ENCODE results near the gene CRYAB.
"Not testable (repeated sequence)": the region's sequence is repeated elsewhere in the genome, so short reads cannot be mapped to it uniquely, and the experiment has no call there.

CRYAB gene

DNA sequence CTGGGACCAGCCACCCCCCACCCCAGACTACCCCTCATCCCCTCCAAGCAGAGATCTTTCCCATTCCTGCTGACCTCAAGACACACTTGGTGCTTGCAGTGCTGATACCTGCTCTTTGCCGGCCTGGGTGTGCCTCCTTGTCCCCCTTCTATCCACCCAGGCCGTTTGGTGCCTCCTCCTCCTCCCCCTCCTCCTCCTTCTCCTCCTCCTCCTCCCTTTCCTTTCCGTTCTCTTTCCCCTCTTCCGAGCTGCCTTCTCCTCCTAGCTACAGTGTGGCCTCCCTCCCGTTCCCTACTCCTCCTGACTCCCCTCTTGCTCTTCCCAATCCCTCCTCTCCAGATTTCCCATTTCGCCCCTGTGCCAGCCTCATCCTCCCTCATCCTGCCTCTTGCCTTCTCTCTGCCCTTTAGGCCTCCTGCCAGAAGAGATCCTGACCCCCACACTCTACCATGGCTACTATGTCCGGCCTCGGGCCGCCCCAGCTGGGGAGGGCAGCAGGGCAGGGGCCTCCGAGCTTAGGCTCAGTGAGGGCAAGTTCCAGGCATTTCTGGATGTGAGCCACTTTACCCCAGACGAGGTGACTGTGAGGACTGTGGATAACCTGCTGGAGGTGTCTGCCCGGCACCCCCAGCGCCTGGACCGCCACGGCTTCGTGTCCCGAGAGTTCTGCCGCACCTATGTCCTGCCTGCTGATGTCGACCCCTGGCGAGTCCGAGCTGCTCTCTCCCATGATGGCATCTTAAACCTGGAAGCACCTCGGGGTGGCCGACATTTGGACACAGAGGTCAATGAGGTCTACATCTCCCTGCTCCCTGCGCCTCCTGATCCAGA, 1.7 kb upstream of the CRYAB start:
- H3K27me3 ChIP-seq (ENCODE audit: control insufficient read depth, insufficient read depth, low read length), result peaks cover 3% of the 10 kb centered on the region
- H3K36me3 ChIP-seq (ENCODE audit: control insufficient read depth, insufficient read depth, low read length), result no peaks in the 10 kb centered on the region
- no peak overlapping the region for H3K9ac ChIP-seq (ENCODE audit: low read length)
- peak overlapping the region; percentile 98 for H3K27ac ChIP-seq (ENCODE audit: low read depth, low read length)
- peaks cover 12% of the 10 kb centered on the region for H3K4me1 ChIP-seq (ENCODE audit: control insufficient read depth, insufficient read depth, low read length)
- peak overlapping the region; percentile 78 for H3K4me3 ChIP-seq (ENCODE audit: low read length)

- peak within 1 kb of the TSS; percentile 57 for H3K9ac ChIP-seq (ENCODE audit: low read length)
- peaks cover 12% of the 10 kb centered on the region for H3K4me1 ChIP-seq (ENCODE audit: control insufficient read depth, insufficient read depth, low read length)
- peaks cover 3% of the 10 kb centered on the region for H3K27me3 ChIP-seq (ENCODE audit: control insufficient read depth, insufficient read depth, low read length)
- H3K4me3 ChIP-seq (ENCODE audit: low read length), result peak within 1 kb of the TSS; percentile 78
- no peaks in the 10 kb centered on the region for H3K36me3 ChIP-seq (ENCODE audit: control insufficient read depth, insufficient read depth, low read length)
- peak within 1 kb of the TSS; percentile 98 for H3K27ac ChIP-seq (ENCODE audit: low read depth, low read length)
Measured at GRCh38 chr11:111912535-111912934, 965 bp upstream of the CRYAB start, which contains the start of gene HSPB2. HSPB2 (plus strand) TSS chr11:111912734; CDS start chr11:111912830, 96 bp downstream.

GRCh38 chr11:111910676-111911562, 651 bp downstream of the CRYAB start:
- H3K9ac ChIP-seq (ENCODE audit: low read length), result peak overlapping the region; percentile 6
- H3K36me3 ChIP-seq (ENCODE audit: control insufficient read depth, insufficient read depth, low read length), result no peaks in the 10 kb centered on the region
- H3K27me3 ChIP-seq (ENCODE audit: control insufficient read depth, insufficient read depth, low read length), result peaks cover 3% of the 10 kb centered on the region
- peak overlapping the region; percentile 98 for H3K27ac ChIP-seq (ENCODE audit: low read depth, low read length)
- H3K4me1 ChIP-seq (ENCODE audit: control insufficient read depth, insufficient read depth, low read length), result peaks cover 12% of the 10 kb centered on the region
- H3K4me3 ChIP-seq (ENCODE audit: low read length), result peak overlapping the region; percentile 78

DNA sequence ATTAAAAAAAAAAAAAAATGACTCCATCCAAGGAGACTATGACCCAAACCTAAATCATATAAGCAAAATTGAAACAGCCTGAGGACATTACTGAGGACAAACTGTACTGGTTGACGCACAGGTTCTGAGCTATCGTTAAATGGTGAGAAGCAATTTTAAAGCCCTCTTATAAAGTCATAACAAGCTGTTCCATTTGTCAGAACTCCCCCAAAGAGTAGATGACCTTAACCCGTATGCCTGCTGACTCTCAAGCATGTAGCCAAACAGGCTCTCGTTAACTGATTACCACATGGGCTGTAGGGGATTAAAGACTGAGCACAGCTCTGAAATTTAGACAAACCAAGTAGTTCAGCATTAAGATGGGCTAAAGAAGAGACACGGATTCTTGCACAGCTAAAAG, 2.2 kb downstream of the CRYAB start:
- Histone ChIP-seq H3K4me1 (ENCODE audit: control insufficient read depth, insufficient read depth, low read length) (peaks cover 12% of the 10 kb centered on the region), H3K27me3 (ENCODE audit: control insufficient read depth, insufficient read depth, low read length) (peaks cover 3% of the 10 kb centered on the region), H3K27ac (ENCODE audit: low read depth, low read length) (peak overlapping the region; percentile 98), H3K36me3 (ENCODE audit: control insufficient read depth, insufficient read depth, low read length) (no peaks in the 10 kb centered on the region), H3K9ac (ENCODE audit: low read length) (no peak overlapping the region), H3K4me3 (ENCODE audit: low read length) (peak overlapping the region; percentile 36)

- Histone ChIP-seq H3K9ac (ENCODE audit: low read length) (no peak overlapping the region), H3K27me3 (ENCODE audit: control insufficient read depth, insufficient read depth, low read length) (peaks cover 3% of the 10 kb centered on the region), H3K36me3 (ENCODE audit: control insufficient read depth, insufficient read depth, low read length) (no peaks in the 10 kb centered on the region), H3K4me3 (ENCODE audit: low read length) (no peak overlapping the region), H3K27ac (ENCODE audit: low read depth, low read length) (peak overlapping the region; percentile 51), H3K4me1 (ENCODE audit: control insufficient read depth, insufficient read depth, low read length) (peaks cover 10% of the 10 kb centered on the region)
Measured at GRCh38 chr11:111908639-111909305, 2.8 kb downstream of the CRYAB start.

DNA sequence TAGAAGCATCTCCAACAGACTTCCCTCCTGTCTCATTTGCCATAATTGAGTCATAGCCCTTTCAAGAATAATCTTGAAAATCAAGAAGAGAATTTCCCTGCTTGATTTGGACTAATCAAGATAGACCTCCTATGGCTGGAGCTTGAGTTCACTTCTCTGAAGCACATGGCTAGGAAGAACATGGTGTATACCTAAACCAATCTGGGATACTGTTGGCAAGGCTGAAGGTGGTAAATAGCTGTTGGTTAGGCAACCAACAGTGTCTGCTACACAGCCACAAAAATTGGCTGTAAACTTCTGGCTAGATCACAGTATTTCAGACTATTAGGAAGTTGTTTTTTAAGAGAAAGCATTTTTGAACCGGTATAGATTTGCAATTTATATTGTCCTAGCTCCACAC, 4.9 kb downstream of the CRYAB start:
- peaks cover 4% of the 10 kb centered on the region for H3K4me1 ChIP-seq (ENCODE audit: control insufficient read depth, insufficient read depth, low read length)
- H3K36me3 ChIP-seq (ENCODE audit: control insufficient read depth, insufficient read depth, low read length), result no peaks in the 10 kb centered on the region
- no peak overlapping the region for H3K9ac ChIP-seq (ENCODE audit: low read length)
- no peak overlapping the region for H3K4me3 ChIP-seq (ENCODE audit: low read length)
- H3K27ac ChIP-seq (ENCODE audit: low read depth, low read length), result no peak overlapping the region
- no peaks in the 10 kb centered on the region for H3K27me3 ChIP-seq (ENCODE audit: control insufficient read depth, insufficient read depth, low read length)

DNA sequence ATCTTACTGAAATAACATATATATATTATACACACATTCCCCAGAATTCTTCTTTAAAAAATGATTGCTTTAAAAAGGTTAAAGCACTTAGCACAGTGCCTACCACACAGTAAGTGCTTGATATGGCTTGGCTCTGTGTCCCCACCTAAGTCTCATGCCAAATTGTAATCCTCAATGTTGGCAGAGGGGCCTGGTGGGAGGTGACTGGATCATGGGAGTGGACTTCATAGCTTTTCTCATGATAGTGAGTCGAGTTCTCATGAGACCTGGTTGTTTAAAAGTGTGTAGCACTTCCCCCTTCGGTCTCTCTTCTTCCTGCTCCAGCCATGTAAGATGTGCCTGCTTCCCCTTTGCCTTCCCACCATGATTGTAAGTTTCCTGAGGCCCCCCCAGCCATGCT, 6.2 kb downstream of the CRYAB start:
- Histone ChIP-seq H3K27me3 (ENCODE audit: control insufficient read depth, insufficient read depth, low read length) (no peaks in the 10 kb centered on the region), H3K27ac (ENCODE audit: low read depth, low read length) (no peak overlapping the region), H3K4me1 (ENCODE audit: control insufficient read depth, insufficient read depth, low read length) (peaks cover 4% of the 10 kb centered on the region), H3K9ac (ENCODE audit: low read length) (no peak overlapping the region), H3K36me3 (ENCODE audit: control insufficient read depth, insufficient read depth, low read length) (no peaks in the 10 kb centered on the region), H3K4me3 (ENCODE audit: low read length) (no peak overlapping the region)

GRCh38 chr11:111886844-111887243, 24.7 kb downstream of the CRYAB start:
- Histone ChIP-seq H3K9ac (ENCODE audit: low read length) (no peak overlapping the region), H3K27me3 (ENCODE audit: control insufficient read depth, insufficient read depth, low read length) (no peaks in the 10 kb centered on the region), H3K4me3 (ENCODE audit: low read length) (no peak overlapping the region), H3K36me3 (ENCODE audit: control insufficient read depth, insufficient read depth, low read length) (no peaks in the 10 kb centered on the region), H3K4me1 (ENCODE audit: control insufficient read depth, insufficient read depth, low read length) (no peaks in the 10 kb centered on the region), H3K27ac (ENCODE audit: low read depth, low read length) (no peak overlapping the region)

DNA sequence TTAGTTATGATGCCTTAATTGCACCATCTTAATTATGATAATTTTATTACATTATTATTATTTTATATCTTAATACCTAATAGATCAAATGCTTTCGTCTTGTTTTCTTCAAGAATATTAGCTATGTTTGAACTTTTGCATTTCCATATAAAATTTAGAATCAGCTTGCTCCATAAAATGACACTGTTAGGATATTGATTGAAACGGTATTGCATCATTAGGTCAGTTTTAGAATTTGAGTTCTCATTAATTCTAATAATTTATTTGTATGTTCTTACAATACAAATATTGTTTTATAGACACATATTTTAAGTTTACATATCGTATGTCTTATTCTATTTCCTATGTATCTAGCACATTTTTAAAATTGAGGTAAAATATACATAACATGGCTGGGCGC, 25.5 kb downstream of the CRYAB start:
- no peaks in the 10 kb centered on the region for H3K36me3 ChIP-seq (ENCODE audit: control insufficient read depth, insufficient read depth, low read length)
- no peak overlapping the region for H3K9ac ChIP-seq (ENCODE audit: low read length)
- H3K4me3 ChIP-seq (ENCODE audit: low read length), result no peak overlapping the region

DNA sequence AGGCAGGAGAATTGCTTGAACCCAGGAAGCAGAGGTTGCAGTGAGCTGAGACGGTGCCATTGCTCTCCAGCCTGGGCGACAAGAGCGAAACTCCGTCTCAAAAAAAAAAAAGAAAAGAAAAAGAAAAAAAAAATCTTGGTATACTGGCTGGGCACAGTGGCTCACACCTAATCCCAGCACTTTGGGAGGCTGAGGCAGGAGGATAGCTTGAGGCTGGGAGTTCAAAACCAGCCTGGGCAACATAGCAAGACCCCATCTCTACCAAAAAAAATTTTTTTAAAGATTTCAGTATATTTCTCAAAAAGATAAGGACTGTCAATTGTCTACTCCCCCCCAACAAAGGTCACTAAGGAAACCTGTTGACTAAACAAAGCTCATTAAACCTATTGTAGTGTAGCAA, 26.5 kb downstream of the CRYAB start:
- H3K9ac ChIP-seq (ENCODE audit: low read length); H3K27ac ChIP-seq (ENCODE audit: low read depth, low read length); H3K36me3 ChIP-seq (ENCODE audit: control insufficient read depth, insufficient read depth, low read length); H3K4me3 ChIP-seq (ENCODE audit: low read length); H3K4me1 ChIP-seq (ENCODE audit: control insufficient read depth, insufficient read depth, low read length); H3K27me3 ChIP-seq (ENCODE audit: control insufficient read depth, insufficient read depth, low read length): not testable (repeated sequence)

More for the DNA sequence above, 25.5 kb downstream of the CRYAB start:
- Histone ChIP-seq H3K27ac (ENCODE audit: low read depth, low read length) (no peak overlapping the region), H3K4me1 (ENCODE audit: control insufficient read depth, insufficient read depth, low read length) (no peaks in the 10 kb centered on the region), H3K27me3 (ENCODE audit: control insufficient read depth, insufficient read depth, low read length) (no peaks in the 10 kb centered on the region)

GRCh38 chr11:111882202-111882601, 29.4 kb downstream of the CRYAB start:
- Histone ChIP-seq H3K9ac (ENCODE audit: low read length) (no peak overlapping the region), H3K27ac (ENCODE audit: low read depth, low read length) (no peak overlapping the region)

DNA sequence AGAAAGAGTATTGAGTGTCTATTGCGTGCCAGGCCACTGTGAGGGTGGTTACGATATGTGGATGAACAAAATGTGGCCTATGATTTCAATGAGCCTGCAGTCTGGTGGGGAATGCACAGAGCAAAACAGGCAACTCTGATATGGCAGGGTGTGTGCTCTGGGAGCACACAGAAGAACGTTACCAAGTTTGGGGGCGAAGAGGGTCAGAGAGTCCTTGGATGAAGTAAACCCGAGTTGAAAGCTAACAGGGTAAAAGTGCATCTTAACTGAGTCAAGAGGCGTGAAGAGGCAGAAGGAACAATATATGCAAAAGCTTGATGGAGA, 32.0 kb downstream of the CRYAB start:
- peak overlapping the region; percentile 21 for H3K9ac ChIP-seq (ENCODE audit: low read length)
- H3K4me1 ChIP-seq (ENCODE audit: control insufficient read depth, insufficient read depth, low read length), result peaks cover 3% of the 10 kb centered on the region
- peak overlapping the region; percentile 83 for H3K4me3 ChIP-seq (ENCODE audit: low read length)
- peak overlapping the region; percentile 94 for H3K27ac ChIP-seq (ENCODE audit: low read depth, low read length)
- H3K27me3 ChIP-seq (ENCODE audit: control insufficient read depth, insufficient read depth, low read length), result no peaks in the 10 kb centered on the region
- no peaks in the 10 kb centered on the region for H3K36me3 ChIP-seq (ENCODE audit: control insufficient read depth, insufficient read depth, low read length)

More at GRCh38 chr11:111882202-111882601, 29.4 kb downstream of the CRYAB start:
- Histone ChIP-seq H3K4me1 (ENCODE audit: control insufficient read depth, insufficient read depth, low read length) (peaks cover 3% of the 10 kb centered on the region), H3K27me3 (ENCODE audit: control insufficient read depth, insufficient read depth, low read length) (no peaks in the 10 kb centered on the region), H3K36me3 (ENCODE audit: control insufficient read depth, insufficient read depth, low read length) (no peaks in the 10 kb centered on the region), H3K4me3 (ENCODE audit: low read length) (no peak overlapping the region)

Data from rectal smooth muscle tissue (tissue), 1 donor.